ENCODE results near the gene SORCS3. TPM values are rescaled to one million over a fixed set of nuclear protein-coding genes. Genes with fewer than 3 reads are reported as not detected.

Gene SORCS3
- total RNA-seq, 1 experiment from 2014 or later: 0.05 TPM

DNA sequence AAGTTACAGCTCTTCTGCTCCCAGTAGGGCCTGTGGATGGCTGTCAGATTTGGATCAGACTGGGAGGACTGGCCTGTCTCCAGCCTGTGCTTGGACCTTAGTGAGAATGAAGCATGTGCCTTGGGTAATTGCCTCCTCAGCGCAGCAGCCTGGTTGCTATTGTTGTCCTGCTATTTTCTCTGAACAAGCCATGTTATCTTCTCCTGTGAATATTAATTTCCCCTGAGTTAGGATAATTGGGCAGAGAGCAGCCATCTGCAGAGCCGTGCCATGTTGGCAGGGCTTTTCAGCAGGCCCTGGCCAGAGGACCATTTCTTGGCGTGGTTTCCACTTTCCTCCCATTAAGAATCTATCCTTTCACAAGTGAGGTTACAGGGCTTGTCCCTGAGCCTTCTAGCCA is 497.3 kb downstream of the SORCS3 start:
- no peak for DNase-seq (ENCODE audit: low read depth, low spot score)
- in situ Hi-C loops (cut with HindIII; ENCODE audit: low pct_unique_long_range_greater_than_20kb, low sequenced_read_pairs): no loop called here

DNA sequence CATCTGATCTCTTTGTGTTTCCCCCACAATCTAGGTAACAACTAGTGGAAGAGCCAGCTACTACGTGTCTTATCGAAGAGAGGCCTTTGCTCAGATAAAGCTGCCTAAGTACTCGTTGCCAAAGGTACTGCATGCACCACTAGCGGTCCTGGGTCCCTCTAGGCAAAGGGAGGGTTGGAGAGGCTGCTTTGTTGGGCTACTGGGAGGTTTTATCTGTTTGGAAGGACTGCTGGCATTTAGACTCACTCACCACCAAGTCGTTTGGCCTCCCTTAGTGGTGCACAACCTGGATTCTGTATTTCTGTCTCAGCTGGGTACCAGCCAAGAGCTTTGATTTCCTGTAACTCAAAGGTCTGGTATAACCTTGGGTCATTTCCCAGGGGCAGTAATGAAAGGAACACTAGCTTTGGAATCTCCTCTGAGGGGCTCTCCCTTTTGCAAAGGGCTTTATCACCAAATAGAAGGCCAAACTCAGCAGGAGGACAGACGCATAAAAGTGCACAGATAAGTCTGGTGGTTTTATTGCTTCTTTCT is 498.3 kb downstream of the SORCS3 start:
- in situ Hi-C loops (cut with HindIII; ENCODE audit: low pct_unique_long_range_greater_than_20kb, low sequenced_read_pairs): no loop called here
- no peak for DNase-seq (ENCODE audit: low read depth, low spot score)

DNA sequence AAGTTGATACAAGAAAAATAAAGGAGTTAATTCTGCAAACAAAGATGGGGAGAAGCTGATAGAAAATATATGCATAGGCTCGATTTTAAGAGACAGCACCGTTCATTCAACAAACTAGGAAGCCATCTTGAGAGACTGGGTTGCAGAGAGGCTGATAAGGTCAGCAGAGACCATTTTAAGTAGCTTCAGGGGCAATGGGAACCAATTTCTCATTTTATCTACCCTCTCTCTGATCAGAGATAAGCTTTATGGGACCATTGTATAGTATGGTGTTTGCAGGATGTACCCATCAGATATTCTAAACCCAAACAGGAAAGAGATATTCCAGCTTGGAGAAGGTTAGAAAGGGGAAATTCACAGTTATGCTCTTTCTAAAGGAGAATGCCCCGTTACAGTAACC is 499.5 kb downstream of the SORCS3 start:
- in situ Hi-C loops (cut with HindIII; ENCODE audit: low pct_unique_long_range_greater_than_20kb, low sequenced_read_pairs): no loop called here
- DNase-seq (ENCODE audit: low read depth, low spot score): no peak

DNA sequence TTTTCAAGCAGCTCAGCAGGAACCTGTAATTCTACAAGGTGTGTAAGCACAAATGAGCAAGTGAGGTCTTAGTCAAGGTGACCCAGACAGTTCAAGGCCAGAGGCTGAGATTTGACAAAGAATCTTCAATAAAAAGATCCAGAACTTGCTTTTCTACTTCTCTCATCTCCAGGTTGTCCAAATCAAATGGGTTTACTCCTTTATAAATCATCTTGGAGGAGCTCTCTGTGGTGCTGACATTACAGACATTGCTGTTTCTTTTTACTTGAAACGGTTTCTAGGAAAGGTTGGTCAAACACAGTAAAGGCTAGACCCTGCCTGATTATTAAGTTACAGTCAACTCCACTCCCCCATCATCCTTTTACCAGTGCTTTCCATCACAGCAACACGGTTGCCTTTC is 504.6 kb downstream of the SORCS3 start:
- in situ Hi-C loops (cut with HindIII; ENCODE audit: low pct_unique_long_range_greater_than_20kb, low sequenced_read_pairs): no loop called here
- DNase-seq (ENCODE audit: low read depth, low spot score): no peak

DNA sequence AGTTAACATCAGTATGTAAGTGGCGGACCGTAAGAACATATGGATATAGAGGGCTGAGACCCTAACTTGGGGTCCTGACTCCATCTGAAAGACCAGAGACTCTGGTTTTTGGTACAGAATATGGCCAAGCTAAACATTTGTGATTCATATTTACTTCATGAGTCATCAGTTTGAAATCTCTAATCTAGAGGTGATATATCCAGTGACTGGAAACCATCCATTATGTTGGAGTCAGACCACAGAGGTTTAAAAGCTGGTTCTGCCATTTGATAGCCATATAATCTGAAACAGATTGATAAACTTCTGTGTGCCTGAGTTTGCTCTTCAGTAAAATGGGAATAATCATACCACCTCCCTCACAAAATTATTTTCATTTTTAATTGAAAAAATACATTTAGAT is 505.3 kb downstream of the SORCS3 start:
- in situ Hi-C loops (cut with HindIII; ENCODE audit: low pct_unique_long_range_greater_than_20kb, low sequenced_read_pairs): no loop called here
- no peak for DNase-seq (ENCODE audit: low read depth, low spot score)

DNA sequence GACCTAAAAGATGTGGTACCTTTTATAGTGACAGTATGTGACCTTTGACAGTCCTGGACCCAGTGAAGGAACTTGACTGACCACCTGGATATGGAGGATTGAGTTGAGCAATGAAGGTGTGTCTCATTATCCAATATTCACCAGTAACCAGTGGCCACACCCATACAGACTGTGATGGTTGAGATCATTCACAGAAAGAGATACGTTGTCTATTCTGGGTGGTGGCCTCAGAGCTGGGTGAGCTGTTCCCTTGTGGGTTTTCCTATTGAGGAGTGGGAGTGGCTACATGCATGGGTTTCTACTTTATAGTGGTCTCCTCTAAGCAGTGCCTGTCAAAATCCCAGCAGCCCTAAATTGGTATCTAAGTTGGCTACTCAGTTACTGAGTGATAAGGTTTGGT is 507.4 kb downstream of the SORCS3 start:
- in situ Hi-C loops (cut with HindIII; ENCODE audit: low pct_unique_long_range_greater_than_20kb, low sequenced_read_pairs): no loop called here
- no peak for DNase-seq (ENCODE audit: low read depth, low spot score)

DNA sequence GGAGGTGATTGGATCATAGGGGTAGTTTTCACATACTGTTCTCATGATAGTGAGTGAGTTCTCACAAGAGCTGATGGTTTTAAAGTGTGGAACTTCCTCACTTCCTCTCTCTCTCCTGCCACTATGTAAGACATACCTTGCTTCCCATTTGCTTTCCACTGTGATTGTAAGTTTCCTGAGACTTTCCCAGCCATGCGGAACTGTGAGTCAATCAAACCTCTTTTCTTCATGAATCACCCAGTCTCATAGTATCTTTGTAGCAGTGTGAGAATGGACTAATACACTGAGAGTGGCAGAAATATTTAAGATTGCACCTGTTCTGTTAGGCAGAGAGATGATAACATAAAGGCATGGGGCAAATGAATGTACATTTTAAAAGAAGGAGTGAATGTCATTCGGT is 507.8 kb downstream of the SORCS3 start:
- no peak for DNase-seq (ENCODE audit: low read depth, low spot score)
- in situ Hi-C loops (cut with HindIII; ENCODE audit: low pct_unique_long_range_greater_than_20kb, low sequenced_read_pairs): no loop called here

DNA sequence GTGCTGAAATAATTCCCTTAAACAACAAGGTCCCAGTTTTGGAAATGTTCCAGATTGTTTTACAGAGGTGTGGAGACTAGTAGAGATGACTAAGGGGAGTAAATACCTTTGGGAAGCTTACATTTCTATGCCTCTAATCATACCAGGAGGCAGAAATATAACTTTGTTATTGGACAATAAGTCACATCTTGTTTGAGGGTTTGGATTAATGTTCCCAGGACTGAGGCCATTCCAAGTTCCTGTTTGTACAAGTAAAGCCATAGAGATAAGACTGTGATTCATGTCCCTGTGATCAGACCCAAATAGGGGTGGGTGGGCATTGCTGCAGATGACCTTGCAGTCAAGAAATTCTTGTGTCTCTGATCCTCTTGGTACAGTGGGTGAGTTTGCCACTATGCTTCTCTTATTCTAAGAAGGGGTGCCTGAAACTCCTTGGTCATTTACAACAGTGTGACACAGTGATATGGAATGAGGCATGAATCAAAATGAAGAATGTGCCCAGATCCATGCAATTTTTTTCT is 508.3 kb downstream of the SORCS3 start:
- in situ Hi-C loops (cut with HindIII; ENCODE audit: low pct_unique_long_range_greater_than_20kb, low sequenced_read_pairs): no loop called here
- no peak for DNase-seq (ENCODE audit: low read depth, low spot score)

DNA sequence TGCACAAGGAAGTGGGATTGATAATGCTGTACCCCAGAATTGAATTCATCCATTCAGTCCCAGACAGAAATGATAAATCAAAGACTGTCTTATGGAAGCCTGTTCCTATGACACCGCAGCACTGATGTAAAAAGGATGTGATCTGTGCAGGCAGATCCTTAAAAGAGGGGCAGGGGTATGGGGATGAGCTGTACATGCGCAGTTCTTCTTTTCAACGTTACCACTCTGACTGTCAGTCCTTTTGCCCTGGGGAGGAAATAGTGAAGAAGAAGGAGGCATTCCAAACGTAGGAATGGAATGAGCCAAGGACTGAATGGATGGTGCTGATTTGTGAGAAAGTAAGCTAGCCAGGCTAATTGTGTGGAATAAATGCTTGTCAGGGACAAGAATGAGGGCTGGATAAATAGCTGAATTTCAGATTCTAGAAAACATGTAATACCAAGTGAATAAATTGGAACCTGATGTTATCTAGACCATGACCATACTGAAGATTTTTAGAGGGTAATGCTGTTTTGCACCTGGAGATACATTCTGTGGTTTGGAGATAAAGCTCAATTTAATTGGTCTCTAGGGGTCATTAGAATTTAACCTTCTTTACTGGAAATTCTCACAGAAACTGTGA is 509.3 kb downstream of the SORCS3 start:
- DNase-seq (ENCODE audit: low read depth, low spot score): no peak
- in situ Hi-C loops (cut with HindIII; ENCODE audit: low pct_unique_long_range_greater_than_20kb, low sequenced_read_pairs): no loop called here

DNA sequence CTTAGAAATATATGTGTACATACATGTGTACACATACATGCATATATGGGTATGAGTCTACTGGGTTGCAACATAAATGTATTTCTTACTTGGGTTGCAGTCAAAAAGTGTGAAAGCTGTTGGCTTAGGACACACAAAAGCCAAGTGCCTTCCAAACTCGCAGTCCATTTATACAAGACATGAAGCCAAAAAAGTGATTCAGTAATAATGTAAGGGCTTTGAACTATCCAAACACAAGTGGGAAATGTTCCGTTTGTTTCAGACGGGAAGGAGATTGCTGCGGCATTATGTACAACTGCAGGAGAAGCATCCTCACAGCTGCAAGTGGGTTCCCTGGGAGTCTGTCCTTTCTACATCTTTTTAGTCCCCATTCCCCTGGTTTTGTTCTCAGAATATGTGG is 513.6 kb downstream of the SORCS3 start:
- DNase-seq (ENCODE audit: low read depth, low spot score): no peak
- in situ Hi-C loops (cut with HindIII; ENCODE audit: low pct_unique_long_range_greater_than_20kb, low sequenced_read_pairs): no loop called here

DNA sequence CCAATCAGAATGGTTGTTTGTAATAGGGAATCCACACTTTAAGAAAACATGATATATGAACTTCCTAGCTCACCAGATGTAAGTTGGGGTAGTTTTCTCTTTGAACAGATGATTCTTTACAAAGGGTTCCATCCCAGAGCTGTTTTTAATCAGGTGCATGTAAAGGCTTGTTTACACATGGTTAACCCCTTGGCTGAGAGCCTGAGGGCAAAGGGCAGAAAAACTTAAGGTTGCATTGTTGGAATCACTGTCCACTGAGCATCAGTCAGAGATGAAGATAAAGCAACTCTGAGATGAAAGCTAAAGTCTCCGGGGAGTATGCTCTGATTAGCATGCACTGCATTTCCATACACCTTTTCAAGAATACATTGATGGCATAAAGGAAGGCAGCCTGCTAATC is 518.2 kb downstream of the SORCS3 start:
- in situ Hi-C loops (cut with HindIII; ENCODE audit: low pct_unique_long_range_greater_than_20kb, low sequenced_read_pairs): no loop called here
- DNase-seq (ENCODE audit: low read depth, low spot score): no peak

DNA sequence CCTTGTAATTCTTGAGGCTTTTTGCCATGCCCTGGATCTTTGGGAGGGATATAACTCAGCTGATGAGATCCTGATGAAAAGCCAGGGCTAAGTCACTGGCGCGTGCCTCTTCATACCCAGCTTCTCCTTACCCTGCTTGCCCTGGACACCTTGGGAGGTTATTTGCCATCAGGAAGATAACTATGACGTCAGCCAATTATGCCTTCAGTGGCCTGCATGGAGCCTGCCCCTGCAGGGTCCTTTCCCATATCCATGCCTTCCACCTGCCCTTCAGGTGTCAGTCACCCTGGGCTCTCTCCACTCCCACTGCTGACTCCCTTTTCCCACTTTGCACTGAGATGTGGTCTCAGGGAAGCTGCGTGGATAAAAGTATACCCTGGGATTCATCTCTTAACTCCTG is 520.1 kb downstream of the SORCS3 start:
- DNase-seq (ENCODE audit: low read depth, low spot score): no peak
- in situ Hi-C loops (cut with HindIII; ENCODE audit: low pct_unique_long_range_greater_than_20kb, low sequenced_read_pairs): no loop called here

DNA sequence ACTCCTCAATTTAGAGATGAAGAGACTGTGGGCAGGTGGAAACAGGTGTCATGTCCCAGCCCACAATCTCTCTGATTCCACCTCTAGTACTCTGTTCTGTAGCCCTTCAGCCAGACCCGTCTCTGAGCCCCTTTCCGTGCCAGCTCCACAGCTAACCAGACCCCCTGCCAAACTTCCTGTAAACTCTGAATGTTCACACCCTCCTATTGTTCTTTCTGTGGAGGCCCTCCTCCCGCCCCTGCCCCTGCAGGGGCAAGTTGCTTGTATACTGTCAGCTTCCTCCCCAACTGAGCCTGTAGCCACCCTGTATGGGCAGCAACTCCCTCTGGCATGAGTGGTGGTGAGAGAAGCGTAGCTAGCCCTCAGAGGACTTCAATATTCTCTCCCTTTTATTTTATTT is 520.7 kb downstream of the SORCS3 start:
- in situ Hi-C loops (cut with HindIII; ENCODE audit: low pct_unique_long_range_greater_than_20kb, low sequenced_read_pairs): no loop called here
- DNase-seq (ENCODE audit: low read depth, low spot score): no peak

DNA sequence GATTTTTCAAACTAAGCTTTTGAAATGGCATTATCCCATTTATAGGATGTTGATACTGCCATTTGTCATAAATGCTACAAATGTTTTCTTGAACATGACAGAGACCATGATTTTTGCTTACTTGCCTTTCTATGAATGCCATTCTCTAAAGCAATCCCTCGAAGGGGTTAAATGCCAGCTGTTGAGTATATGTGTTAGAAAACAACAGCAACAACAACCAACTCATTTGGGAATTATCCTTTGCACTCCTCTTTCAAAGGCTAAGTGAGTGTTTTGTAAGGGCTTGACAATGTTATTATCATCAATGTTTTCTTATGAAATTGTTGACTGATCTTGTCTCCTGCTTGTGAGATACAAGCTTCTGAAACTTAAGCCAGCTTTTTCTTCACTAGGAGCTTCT is 529.4 kb downstream of the SORCS3 start:
- no peak for DNase-seq (ENCODE audit: low read depth, low spot score)
- in situ Hi-C loops (cut with HindIII; ENCODE audit: low pct_unique_long_range_greater_than_20kb, low sequenced_read_pairs): no loop called here

DNA sequence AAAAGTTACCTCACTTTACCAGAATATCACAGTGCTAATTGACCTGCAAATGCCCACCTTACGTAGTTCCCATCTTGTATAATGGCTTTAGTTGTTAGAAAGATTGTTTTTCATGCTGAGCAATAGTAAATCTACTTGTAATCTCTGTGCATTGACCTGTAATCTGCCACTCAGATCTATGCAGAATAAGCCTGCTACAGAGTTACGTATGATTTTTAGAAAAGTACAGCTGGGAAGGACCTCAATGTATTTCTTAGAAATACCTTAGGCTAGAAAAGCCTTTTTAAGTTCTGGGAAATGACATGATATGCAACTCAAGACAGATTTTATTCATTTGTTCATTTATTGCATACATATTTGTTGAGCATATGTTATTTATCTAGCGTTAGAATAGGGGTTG is 530.9 kb downstream of the SORCS3 start:
- in situ Hi-C loops (cut with HindIII; ENCODE audit: low pct_unique_long_range_greater_than_20kb, low sequenced_read_pairs): no loop called here
- DNase-seq (ENCODE audit: low read depth, low spot score): no peak

DNA sequence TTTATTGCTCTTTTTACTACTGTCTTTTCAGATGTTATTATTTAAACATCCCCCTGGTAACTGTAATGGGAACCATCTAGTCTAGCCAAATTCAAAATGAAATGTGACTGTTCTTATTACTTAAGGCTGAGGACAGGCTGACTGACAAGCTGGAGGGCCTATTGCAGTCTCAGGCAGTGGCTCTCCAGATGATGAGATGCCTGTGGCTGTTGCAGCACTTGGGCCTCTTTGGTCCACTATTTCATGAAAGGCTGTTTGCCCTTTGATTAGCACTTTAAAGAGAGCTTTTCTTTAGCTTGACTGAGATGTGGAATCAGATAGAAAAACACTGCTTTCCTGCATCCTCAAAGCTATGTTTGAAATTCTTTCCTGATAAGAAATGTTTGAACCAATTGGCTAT is 540.5 kb downstream of the SORCS3 start:
- DNase-seq (ENCODE audit: low read depth, low spot score): no peak
- in situ Hi-C loops (cut with HindIII; ENCODE audit: low pct_unique_long_range_greater_than_20kb, low sequenced_read_pairs): no loop called here

DNA sequence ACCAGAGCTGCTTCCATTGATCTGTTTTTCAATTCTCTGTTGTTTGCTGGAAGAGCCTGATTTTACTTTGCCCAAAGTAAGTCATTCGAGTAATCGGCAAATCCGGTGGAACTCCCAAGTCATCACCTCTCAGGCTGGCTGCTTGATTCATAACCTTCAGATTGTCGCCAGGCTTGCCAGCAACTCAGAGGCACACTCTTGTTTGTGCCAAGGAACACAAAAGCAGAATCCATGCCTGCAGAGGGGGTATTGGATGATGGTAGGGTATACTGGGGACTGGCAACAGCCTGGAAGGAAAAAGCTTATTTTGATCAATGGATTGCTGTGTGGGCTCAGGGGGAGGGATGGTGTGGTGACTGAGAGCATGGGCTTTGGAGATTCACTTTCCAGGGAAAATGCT is 542.4 kb downstream of the SORCS3 start:
- in situ Hi-C loops (cut with HindIII; ENCODE audit: low pct_unique_long_range_greater_than_20kb, low sequenced_read_pairs): no loop called here
- DNase-seq (ENCODE audit: low read depth, low spot score): no peak

DNA sequence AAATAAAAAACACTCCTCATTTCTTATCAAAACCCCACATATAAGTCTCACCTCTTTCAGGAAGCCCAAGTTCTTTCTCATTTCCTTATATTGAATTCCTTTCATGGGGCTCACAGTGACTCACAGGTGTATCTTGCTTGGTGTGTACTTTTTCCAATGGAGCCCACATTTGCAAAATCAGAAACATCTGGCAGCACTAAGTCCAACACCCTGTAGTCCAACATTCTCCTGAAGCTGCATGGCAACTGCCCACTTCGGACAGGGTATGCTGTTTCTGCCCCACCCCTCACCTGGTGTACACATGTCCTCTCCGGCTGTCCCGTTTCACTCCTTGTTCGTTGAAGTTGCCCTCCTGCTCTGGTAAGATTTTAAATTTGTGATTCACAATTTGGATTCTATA is 544.1 kb downstream of the SORCS3 start:
- no peak for DNase-seq (ENCODE audit: low read depth, low spot score)
- in situ Hi-C loops (cut with HindIII; ENCODE audit: low pct_unique_long_range_greater_than_20kb, low sequenced_read_pairs): no loop called here

DNA sequence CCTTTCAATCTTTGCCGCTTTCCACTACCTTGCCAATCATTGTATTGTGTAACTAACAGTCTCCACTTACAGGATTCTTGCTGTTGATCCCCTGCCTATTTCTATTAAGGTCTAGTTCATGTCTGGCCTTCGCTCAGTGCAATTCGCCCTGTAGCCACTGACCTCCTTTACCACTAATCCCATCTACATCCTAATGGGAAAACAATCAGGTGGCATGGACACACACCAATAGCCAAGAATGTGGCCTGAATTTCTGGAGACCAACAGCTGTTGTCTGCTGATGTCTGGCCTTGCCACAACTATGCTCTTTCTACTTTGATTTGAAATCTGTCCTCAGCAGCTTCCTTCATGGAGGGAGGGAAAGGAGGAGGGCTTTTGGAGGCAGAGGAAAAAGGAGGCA is 546.2 kb downstream of the SORCS3 start:
- in situ Hi-C loops (cut with HindIII; ENCODE audit: low pct_unique_long_range_greater_than_20kb, low sequenced_read_pairs): no loop called here

More for the DNA sequence above, 546.2 kb downstream of the SORCS3 start:
- DNase-seq (ENCODE audit: low read depth, low spot score): no peak
